HG03039 (cell line): Measurements from ENCODE around the gene SNRPD1.
"Not testable (repeated sequence)": the region's sequence is repeated elsewhere in the genome, so short reads cannot be mapped to it uniquely, and the experiment has no call there.

ENCODE experiments used
- ATAC-seq: cut with Tn5 transposase; IDR thresholded peaks from one replicate; pipeline ENCODE4 v1.9.1; 2021; ENCODE audit warnings: mild to moderate bottlenecking, moderate library complexity; ENCODE audit not compliant: unreplicated experiment

SNRPD1 gene

GRCh38 chr18:21634588-21635199, 22.6 kb downstream of the SNRPD1 start:
- no peak for ATAC-seq

- no peak for ATAC-seq
These were observed 24.7 kb downstream of the SNRPD1 start for GRCh38 chr18:21636769-21637168.

GRCh38 chr18:21638822-21639221, 26.7 kb downstream of the SNRPD1 start:
- no peak for ATAC-seq

- ATAC-seq: not testable (repeated sequence)
These were observed 28.3 kb downstream of the SNRPD1 start for GRCh38 chr18:21640375-21640774.

- ATAC-seq: no peak
These were observed 38.2 kb downstream of the SNRPD1 start for GRCh38 chr18:21650311-21650710.

GRCh38 chr18:21652073-21652472, 40.0 kb downstream of the SNRPD1 start:
- ATAC-seq: no peak

- no peak for ATAC-seq
These were observed 41.2 kb downstream of the SNRPD1 start for GRCh38 chr18:21653361-21653760.

- no peak for ATAC-seq
These were observed 44.3 kb downstream of the SNRPD1 start for GRCh38 chr18:21656402-21656801.

- ATAC-seq: no peak
These were observed 48.0 kb downstream of the SNRPD1 start for GRCh38 chr18:21660078-21660477.

- ATAC-seq: no peak
These were observed 50.5 kb downstream of the SNRPD1 start for GRCh38 chr18:21662581-21662980.

GRCh38 chr18:21663578-21663977, 51.5 kb downstream of the SNRPD1 start:
- ATAC-seq: no peak

- no peak for ATAC-seq
These were observed 52.0 kb downstream of the SNRPD1 start for GRCh38 chr18:21664069-21664468.

GRCh38 chr18:21669736-21670285, 57.7 kb downstream of the SNRPD1 start:
- ATAC-seq: no peak

GRCh38 chr18:21672521-21673267, 60.6 kb downstream of the SNRPD1 start:
- ATAC-seq: no peak

- ATAC-seq: not testable (repeated sequence)
These were observed 63.2 kb downstream of the SNRPD1 start for GRCh38 chr18:21675354-21675753.

- ATAC-seq: no peak
These were observed 66.7 kb downstream of the SNRPD1 start for GRCh38 chr18:21678859-21679258.

- no peak for ATAC-seq
These were observed 68.0 kb downstream of the SNRPD1 start for GRCh38 chr18:21680161-21680560.

GRCh38 chr18:21682371-21683051, 70.4 kb downstream of the SNRPD1 start:
- no peak for ATAC-seq
